H1 (cell line): Measurements from ENCODE around the gene JPH3.

ENCODE experiments used
- CHD2 ChIP-seq: IDR thresholded peaks from 2 replicates; pipeline ENCODE4 v1.6.1; 2012; ENCODE audit warnings: low read length, improper control_type of control experiment
- CREB1 ChIP-seq: IDR thresholded peaks from 2 replicates; pipeline ENCODE4 v1.6.1; 2012; ENCODE audit warnings: inconsistent platforms
- EP300 ChIP-seq, 2 experiments: IDR thresholded peaks; 1 replicate in 1 of 2; 2 replicates in 1 of 2; pipeline ENCODE4 v1.6.1; 2011 to 2012; ENCODE audit warnings: low read depth in 2 of 2, low read length in 2 of 2, mild to moderate bottlenecking in 2 of 2, borderline replicate concordance in 1 of 2, inconsistent platforms in 1 of 2, moderate library complexity in 1 of 2
- FOSL1 ChIP-seq: IDR thresholded peaks from 2 replicates; pipeline ENCODE4 v1.6.1; 2011; ENCODE audit warnings: mild to moderate bottlenecking, low read depth, low read length, moderate library complexity; ENCODE audit not compliant: insufficient read depth
- GABPA ChIP-seq: IDR thresholded peaks from 2 replicates; pipeline ENCODE4 v1.6.1; 2011; ENCODE audit warnings: mild to moderate bottlenecking, low read length, moderate library complexity, borderline replicate concordance; ENCODE audit not compliant: insufficient read depth
- GTF2F1 ChIP-seq: IDR thresholded peaks from 2 replicates; pipeline ENCODE4 v1.6.1; 2012; ENCODE audit warnings: low read depth, low read length, improper control_type of control experiment, borderline replicate concordance
- SUZ12 ChIP-seq: fragments of 200-600 bp; sonication (generic); IDR thresholded peaks from 2 replicates; pipeline ENCODE4 v1.6.1; 2012; ENCODE audit warnings: mild to moderate bottlenecking, inconsistent platforms, low read length, moderate library complexity, mixed read lengths
- TBP ChIP-seq: IDR thresholded peaks from 2 replicates; pipeline ENCODE4 v1.6.1; 2011; ENCODE audit warnings: low read depth, low read length, improper control_type of control experiment
- TF ChIP-seq, protein P1 (sequence below), 3 experiments: IDR thresholded peaks; 1 replicate in 2 of 3; 2 replicates in 1 of 3; pipeline versions ENCODE4 v1.5.1 to v1.6.1; 2011; ENCODE audit warnings: low read length in 3 of 3, mild to moderate bottlenecking in 3 of 3, inconsistent platforms in 2 of 3, low read depth in 1 of 3, moderate library complexity in 1 of 3; ENCODE audit not compliant: insufficient read depth in 1 of 3; ENCODE audit errors: control extremely low read depth in 1 of 3

DNA sequence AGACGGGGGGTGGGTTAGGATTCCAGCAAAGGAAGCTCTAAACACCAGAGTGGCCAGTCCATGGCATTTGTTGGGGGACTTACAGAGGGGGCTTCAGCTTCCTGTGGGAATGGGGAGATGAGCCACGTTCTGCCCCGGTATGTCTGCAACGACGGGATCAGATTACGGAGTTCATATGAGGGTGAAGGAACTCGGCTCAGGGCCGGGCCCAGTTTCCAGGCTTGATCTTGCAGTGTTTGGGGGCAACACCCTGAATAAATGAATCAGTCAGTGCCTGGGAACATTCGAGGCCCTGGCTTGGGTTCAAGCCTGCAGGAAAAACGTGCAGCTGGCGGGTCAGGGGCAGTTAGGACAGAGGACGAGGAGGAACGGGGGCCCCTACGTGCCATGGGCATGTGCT lies 54.0 kb downstream of the JPH3 start:
- TF ChIP-seq EP300 (IDR thresholded peaks at IDR 0.05; ENCODE audit: borderline replicate concordance in 1 of 2, low read depth in 2 of 2, low read length in 2 of 2), result no peak
- TF ChIP-seq GABPA, result no peak
- TF ChIP-seq, protein P1, sequence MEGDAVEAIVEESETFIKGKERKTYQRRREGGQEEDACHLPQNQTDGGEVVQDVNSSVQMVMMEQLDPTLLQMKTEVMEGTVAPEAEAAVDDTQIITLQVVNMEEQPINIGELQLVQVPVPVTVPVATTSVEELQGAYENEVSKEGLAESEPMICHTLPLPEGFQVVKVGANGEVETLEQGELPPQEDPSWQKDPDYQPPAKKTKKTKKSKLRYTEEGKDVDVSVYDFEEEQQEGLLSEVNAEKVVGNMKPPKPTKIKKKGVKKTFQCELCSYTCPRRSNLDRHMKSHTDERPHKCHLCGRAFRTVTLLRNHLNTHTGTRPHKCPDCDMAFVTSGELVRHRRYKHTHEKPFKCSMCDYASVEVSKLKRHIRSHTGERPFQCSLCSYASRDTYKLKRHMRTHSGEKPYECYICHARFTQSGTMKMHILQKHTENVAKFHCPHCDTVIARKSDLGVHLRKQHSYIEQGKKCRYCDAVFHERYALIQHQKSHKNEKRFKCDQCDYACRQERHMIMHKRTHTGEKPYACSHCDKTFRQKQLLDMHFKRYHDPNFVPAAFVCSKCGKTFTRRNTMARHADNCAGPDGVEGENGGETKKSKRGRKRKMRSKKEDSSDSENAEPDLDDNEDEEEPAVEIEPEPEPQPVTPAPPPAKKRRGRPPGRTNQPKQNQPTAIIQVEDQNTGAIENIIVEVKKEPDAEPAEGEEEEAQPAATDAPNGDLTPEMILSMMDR (IDR thresholded peaks at IDR 0.05; ENCODE audit: control extremely low read depth in 1 of 3, insufficient read depth in 1 of 3, low read depth in 1 of 3, low read length in 3 of 3), result no peak
- TF ChIP-seq CHD2, result no peak
- TF ChIP-seq CREB1, result no peak
- no peak for TF ChIP-seq TBP
- no peak for TF ChIP-seq GTF2F1
- no peak for TF ChIP-seq FOSL1
- no peak for TF ChIP-seq SUZ12
